HG02852 (cell line): Measurements from ENCODE around the gene PANK1.

Experiments used
- ATAC-seq: cut with Tn5 transposase; IDR thresholded peaks from one replicate; pipeline ENCODE4 v1.9.1; 2021; ENCODE audit warnings: mild to moderate bottlenecking, moderate library complexity; ENCODE audit not compliant: unreplicated experiment

PANK1 gene

GRCh38 chr10:89652806-89653370, 7.8 kb upstream of the PANK1 start:
- ATAC-seq: no peak

- ATAC-seq: peak; percentile 57
Measured at GRCh38 chr10:89651916-89652573, 7.0 kb upstream of the PANK1 start.

GRCh38 chr10:89651205-89651915, 6.3 kb upstream of the PANK1 start:
- ATAC-seq: no peak

- no peak for ATAC-seq
Measured at GRCh38 chr10:89649051-89649450, 4.0 kb upstream of the PANK1 start.

GRCh38 chr10:89648074-89648473, 3.0 kb upstream of the PANK1 start:
- ATAC-seq: no peak

GRCh38 chr10:89646889-89647657, 2.0 kb upstream of the PANK1 start:
- ATAC-seq: no peak

- no peak for ATAC-seq
Measured at GRCh38 chr10:89645742-89646172, 715 bp upstream of the PANK1 start.

GRCh38 chr10:89644691-89644966, 413 bp downstream of the PANK1 start:
- ATAC-seq: peak; percentile 32

- peak; percentile 78 for ATAC-seq
Measured at GRCh38 chr10:89643812-89644690, 991 bp downstream of the PANK1 start.

GRCh38 chr10:89643431-89643811, 1.6 kb downstream of the PANK1 start:
- ATAC-seq: no peak

GRCh38 chr10:89642193-89642592, 2.8 kb downstream of the PANK1 start:
- ATAC-seq: no peak

GRCh38 chr10:89640241-89640640, 4.8 kb downstream of the PANK1 start:
- ATAC-seq: no peak

GRCh38 chr10:89639326-89639725, 5.7 kb downstream of the PANK1 start:
- ATAC-seq: no peak

- no peak for ATAC-seq
Measured at GRCh38 chr10:89637113-89637512, 7.9 kb downstream of the PANK1 start.

- ATAC-seq: no peak
Measured at GRCh38 chr10:89634637-89635036, 10.4 kb downstream of the PANK1 start.

GRCh38 chr10:89633484-89633883, 11.6 kb downstream of the PANK1 start:
- no peak for ATAC-seq

GRCh38 chr10:89632824-89633223, 12.2 kb downstream of the PANK1 start:
- ATAC-seq: no peak

GRCh38 chr10:89627830-89628229, 17.2 kb downstream of the PANK1 start:
- ATAC-seq: no peak

GRCh38 chr10:89625041-89625765, 19.8 kb downstream of the PANK1 start:
- no peak for ATAC-seq

GRCh38 chr10:89624020-89624419, 21.0 kb downstream of the PANK1 start:
- no peak for ATAC-seq
